Measurements from ENCODE around the gene CCNI2.

The CCNI2 gene

GRCh38 chr5:132746954-132747615, at the start of gene CCNI2:
TSS of gene CCNI2 (plus strand) at chr5:132747426. CDS start at chr5:132747496, 70 bp downstream.
- DNase-seq: no peak

GRCh38 chr5:132704875-132705274, 42.4 kb upstream of the CCNI2 start:
- DNase-seq: no peak

GRCh38 chr5:132708645-132709044, 38.6 kb upstream of the CCNI2 start:
- no peak for DNase-seq

GRCh38 chr5:132714456-132715307, 32.5 kb upstream of the CCNI2 start:
- no peak for DNase-seq

GRCh38 chr5:132718544-132719312, 28.5 kb upstream of the CCNI2 start:
- no peak for DNase-seq

- no peak for DNase-seq
Measured at GRCh38 chr5:132725745-132726144, 21.5 kb upstream of the CCNI2 start.

GRCh38 chr5:132729896-132730295, 17.3 kb upstream of the CCNI2 start:
- no peak for DNase-seq

- no peak for DNase-seq
Measured at GRCh38 chr5:132733499-132734148, 13.6 kb upstream of the CCNI2 start.

GRCh38 chr5:132734687-132735086, 12.5 kb upstream of the CCNI2 start:
- no peak for DNase-seq

GRCh38 chr5:132736853-132737833, 10.1 kb upstream of the CCNI2 start, which contains the start of gene KIF3A:
TSS of gene KIF3A (minus strand) at chr5:132737546. CDS start at chr5:132737419, 127 bp downstream.
- peak; percentile 95 for DNase-seq

GRCh38 chr5:132737982-132738681, 9.1 kb upstream of the CCNI2 start:
- DNase-seq: no peak

GRCh38 chr5:132739232-132739631, 8.0 kb upstream of the CCNI2 start:
- DNase-seq: no peak

- DNase-seq: no peak
Measured at GRCh38 chr5:132742158-132742557, 5.1 kb upstream of the CCNI2 start.

GRCh38 chr5:132742626-132743025, 4.6 kb upstream of the CCNI2 start:
- DNase-seq: no peak

GRCh38 chr5:132744659-132745058, 2.6 kb upstream of the CCNI2 start:
- DNase-seq: no peak

GRCh38 chr5:132746592-132746953, 653 bp upstream of the CCNI2 start:
- no peak for DNase-seq

GRCh38 chr5:132747616-132748440, 602 bp downstream of the CCNI2 start:
- DNase-seq: no peak

- DNase-seq: no peak
Measured at GRCh38 chr5:132748522-132749000, 1.3 kb downstream of the CCNI2 start.

- no peak for DNase-seq
Measured at GRCh38 chr5:132749506-132749905, 2.3 kb downstream of the CCNI2 start.
